B cell (primary cell): Measurements from ENCODE around the gene SLC6A1. TPM values are rescaled to one million over a fixed set of nuclear protein-coding genes. Genes with fewer than 3 reads are reported as not detected.

Experiments used
- ATAC-seq: fragments of 200-7000 bp; cut with Tn5 transposase; one replicate; pipeline ENCODE4 v1.10.0; 2021; ENCODE audit warnings: low read depth, mild to moderate bottlenecking, moderate number of reproducible peaks, moderate library complexity
- CTCF ChIA-PET: fragments of 350-600 bp; sonication (Branson Sonifier 250); formaldehyde crosslinking; loops from one replicate; lab custom pipeline; 2021; ENCODE audit warnings: antibody characterized with exemption, inconsistent platforms; lab: Charles Lee
- POLR2A ChIA-PET: fragments of 350-600 bp; sonication (Branson Sonifier 250); formaldehyde crosslinking; loops from one replicate; lab custom pipeline; 2021; ENCODE audit warnings: antibody characterized with exemption; lab: Charles Lee
- DNase-seq: peaks from one replicate; pipeline ENCODE4 v3.0.0; 2013
- H2AFZ ChIP-seq: 2 replicates; pipeline ENCODE4 v1.6.1; 2012; ENCODE audit warnings: mild to moderate bottlenecking, low read depth, low read length; ENCODE audit not compliant: insufficient read depth, poor library complexity, severe bottlenecking
- H3K27ac ChIP-seq, 2 donors: 1 replicate in 1 of 2; 2 replicates in 1 of 2; pipeline ENCODE4 v1.5.1; 2012 to 2013; ENCODE audit warnings: low read length in 2 of 2, mild to moderate bottlenecking in 2 of 2, moderate library complexity in 1 of 2
- H3K27me3 ChIP-seq, 4 experiments: fragments of 200-600 bp in 1 of 4; sonication (generic) in 1 of 4; replicated peaks in 1 of 4; 1 replicate in 2 of 4; 2 replicates in 2 of 4; pipeline versions ENCODE4 v1.6.1 to v1.7.0; 2013 to 2016; ENCODE audit warnings: low read length in 3 of 4, mild to moderate bottlenecking in 2 of 4, mixed read lengths in 1 of 4, moderate library complexity in 1 of 4; ENCODE audit not compliant: insufficient read depth in 4 of 4, control insufficient read depth in 3 of 4; ENCODE audit errors: control extremely low read depth in 1 of 4
- H3K36me3 ChIP-seq, 2 experiments: replicated peaks in 1 of 2; 1 replicate in 1 of 2; 2 replicates in 1 of 2; pipeline versions ENCODE4 v1.6.1 to v1.7.1; 2013; ENCODE audit warnings: low read length in 1 of 2; ENCODE audit not compliant: insufficient read depth in 2 of 2, control insufficient read depth in 1 of 2; ENCODE audit errors: control extremely low read depth in 1 of 2, extremely low read depth in 1 of 2
- H3K4me1 ChIP-seq, 2 donors: fragments of 200-600 bp in 1 of 2; sonication (generic) in 1 of 2; 1 replicate in 1 of 2; 2 replicates in 1 of 2; pipeline versions ENCODE4 v1.5.1 to v1.6.1; 2013 to 2017; ENCODE audit warnings: low read length in 2 of 2; ENCODE audit not compliant: control insufficient read depth in 2 of 2, insufficient read depth in 2 of 2
- H3K4me2 ChIP-seq: replicated peaks from 2 replicates; pipeline ENCODE3; 2012; ENCODE audit warnings: mild to moderate bottlenecking, low read depth, low read length; ENCODE audit not compliant: poor library complexity, severe bottlenecking
- H3K4me3 ChIP-seq, 5 experiments: fragments of 200-600 bp in 1 of 5; sonication (generic) in 1 of 5; 1 replicate in 3 of 5; 2 replicates in 2 of 5; pipeline versions ENCODE4 v1.5.1 to v1.7.0; 2011 to 2016; ENCODE audit warnings: low read length in 4 of 5, mild to moderate bottlenecking in 4 of 5, low read depth in 2 of 5, control low read depth in 1 of 5, moderate library complexity in 1 of 5; ENCODE audit not compliant: insufficient read depth in 1 of 5; ENCODE audit errors: control extremely low read depth in 1 of 5, extremely low read depth in 1 of 5
- H3K79me2 ChIP-seq: fragments of 200-600 bp; sonication (generic); one replicate; pipeline ENCODE4 v1.6.0; 2016; ENCODE audit warnings: low read length; ENCODE audit not compliant: control insufficient read depth, insufficient read depth
- H3K9ac ChIP-seq: fragments of 200-600 bp; sonication (generic); 2 replicates; pipeline ENCODE4 v1.6.1; 2017; ENCODE audit warnings: mild to moderate bottlenecking, low read length, moderate library complexity
- H3K9me3 ChIP-seq, 3 donors: one replicate each; pipeline versions ENCODE4 v1.6.1 to v1.7.1; 2013; ENCODE audit warnings: low read length in 2 of 3; ENCODE audit not compliant: control insufficient read depth in 2 of 3, insufficient read depth in 1 of 3; ENCODE audit errors: control extremely low read depth in 1 of 3
- H4K20me1 ChIP-seq: 2 replicates; pipeline ENCODE4 v1.6.0; 2012; ENCODE audit warnings: mild to moderate bottlenecking, low read length; ENCODE audit not compliant: insufficient read depth, control insufficient read depth, poor library complexity, severe bottlenecking
- H3K27ac Mint-ChIP-seq: one replicate; pipeline ENCODE4 v1.8.0; 2021; ENCODE audit warnings: mixed read lengths
- H3K27me3 Mint-ChIP-seq: one replicate; pipeline ENCODE4 v1.8.0; 2021; ENCODE audit warnings: mixed read lengths
- H3K4me1 Mint-ChIP-seq: one replicate; pipeline ENCODE4 v1.8.0; 2021; ENCODE audit warnings: mixed read lengths
- H3K4me3 Mint-ChIP-seq: one replicate; pipeline ENCODE4 v1.8.0; 2021; ENCODE audit warnings: mixed read lengths
- H3K9me3 Mint-ChIP-seq: one replicate; pipeline ENCODE4 v1.8.0; 2022; ENCODE audit warnings: mixed read lengths; ENCODE audit not compliant: insufficient read depth
- CTCF ChIP-seq: fragments of 200-600 bp; IDR thresholded peaks from one replicate; pipeline ENCODE4 v1.8.0; 2022; ENCODE audit warnings: antibody characterized with exemption, mild to moderate bottlenecking
- EZH2 ChIP-seq: IDR thresholded peaks from 2 replicates; pipeline ENCODE4 v1.6.1; 2012; ENCODE audit warnings: borderline replicate concordance, low read depth, mild to moderate bottlenecking, moderate library complexity, low read length; ENCODE audit not compliant: insufficient read depth, poor library complexity, severe bottlenecking
- WGBS: methylation state at CpG from one replicate; pipeline ENCODE4 v1.1.5; 2013; ENCODE audit warnings: missing lambda C conversion rate; ENCODE audit not compliant: insufficient coverage; 5-methylcytosine and 5-hydroxymethylcytosine counted together
- intact Hi-C: fragments of 100-400 bp; cut with micrococcal nuclease; formaldehyde crosslinking; loops from one replicate; pipeline ENCODE4 v1.10.0; 2022
- polyA plus RNA-seq: library from polyadenylated mRNA; depleted of rRNA; stranded (reverse); fragments of >200 nt; gene quantifications from 2 replicates; pipeline ENCODE4 v1.2.3, GENCODE V29; 2012
- total RNA-seq, 2 donors: library from RNA; stranded (reverse); fragments of 120-200 nt in 1 of 2; gene quantifications; 1 replicate in 1 of 2; 2 replicates in 1 of 2; pipeline versions ENCODE4 v1.2.3 to v1.2.4, GENCODE V29; 2013 to 2022

SLC6A1 gene
- total and polyA plus RNA-seq, 2 donors (not counting 1 experiment from before 2014, with no cell fraction given): not detected

DNA sequence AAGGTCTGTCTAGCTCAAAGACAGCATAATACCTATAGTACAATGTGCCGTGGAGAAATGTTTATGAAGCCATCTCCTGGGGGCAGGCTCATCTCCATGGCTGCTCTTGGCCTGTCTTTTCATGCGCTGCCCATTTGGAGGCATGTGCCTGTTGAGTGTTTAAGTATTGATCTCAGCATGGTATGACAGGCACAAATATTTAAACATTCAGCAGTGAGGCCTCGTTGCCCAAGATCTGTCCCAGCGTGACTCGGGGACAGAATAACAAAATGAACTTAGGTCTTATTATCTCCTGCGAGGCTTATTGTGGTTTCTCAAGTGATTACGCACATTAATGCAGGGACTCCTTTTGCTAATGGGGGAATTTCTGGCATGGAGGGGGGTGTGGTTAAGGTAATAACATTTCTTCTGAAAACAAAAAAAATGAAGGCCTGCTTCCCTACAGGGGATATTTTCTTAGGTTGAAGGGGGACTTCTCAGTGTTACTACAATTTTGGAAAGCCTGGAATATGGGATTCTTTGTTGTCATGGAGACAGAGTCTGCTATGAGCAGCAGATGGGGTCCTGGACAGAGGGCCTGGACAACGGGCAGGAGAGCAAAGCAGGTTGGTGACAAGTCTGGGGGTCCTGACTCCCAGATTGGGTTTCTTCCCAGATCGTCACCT, 4.4 kb upstream of the SLC6A1 start:
- no peaks in the 10 kb centered on the region for H3K9me3 Mint-ChIP-seq
- H3K27ac Mint-ChIP-seq: no peak overlapping the region
- H3K4me2 ChIP-seq: no peak overlapping the region
- no peaks in the 10 kb centered on the region for H3K79me2 ChIP-seq
- H3K36me3 ChIP-seq: no peaks in the 10 kb centered on the region
- H4K20me1 ChIP-seq: no peaks in the 10 kb centered on the region
- H3K4me3 Mint-ChIP-seq: no peak overlapping the region
- H3K4me3 ChIP-seq: no peak overlapping the region
- peaks cover 0 to 3% (median 0%) of the 10 kb centered on the region in 3 donors for H3K9me3 ChIP-seq
- H3K27ac ChIP-seq: no peak overlapping the region
- intact Hi-C loops: no loop called here
- no peak for DNase-seq
- H3K27me3 ChIP-seq: peaks cover 0 to 32% (median 15%) of the 10 kb centered on the region in 4 experiments
- H3K9ac ChIP-seq: no peak overlapping the region
- TF ChIP-seq EZH2: no peak
- no peak for TF ChIP-seq CTCF
- peaks cover 0 to 4% of the 10 kb centered on the region in 2 donors for H3K4me1 ChIP-seq
- H2AFZ ChIP-seq: no peak overlapping the region
- WGBS: 90% methylated on average over 7 of the region's 9 CpGs
- ATAC-seq: no peak
- peaks cover 37% of the 10 kb centered on the region for H3K27me3 Mint-ChIP-seq
- peaks cover 10% of the 10 kb centered on the region for H3K4me1 Mint-ChIP-seq
- POLR2A ChIA-PET: no interaction called here
- CTCF ChIA-PET: no interaction called here

- Histone ChIP-seq H3K4me1 (peaks cover 0 to 4% of the 10 kb centered on the region in 2 donors), H3K4me3 (no peak overlapping the region), H3K27me3 (peaks cover 0 to 41% (median 15%) of the 10 kb centered on the region in 4 experiments), H3K4me2 (no peak overlapping the region), H2AFZ (no peak overlapping the region), H3K9ac (no peak overlapping the region), H3K36me3 (no peaks in the 10 kb centered on the region), H4K20me1 (no peaks in the 10 kb centered on the region), H3K27ac (no peak overlapping the region), H3K79me2 (no peaks in the 10 kb centered on the region), H3K9me3 (peaks cover 0 to 6% (median 0%) of the 10 kb centered on the region in 3 donors)
- Mint-ChIP-seq H3K4me3 (no peak overlapping the region), H3K27me3 (peaks cover 36% of the 10 kb centered on the region), H3K27ac (no peak overlapping the region), H3K4me1 (peaks cover 10% of the 10 kb centered on the region), H3K9me3 (no peaks in the 10 kb centered on the region)
- 66% methylated on average over 5 of the region's 7 CpGs for WGBS
- no peak for DNase-seq
- intact Hi-C loops: no loop called here
- ChIA-PET CTCF (no interaction called here), POLR2A (no interaction called here)
- ATAC-seq: no peak
- TF ChIP-seq EZH2 (no peak), CTCF (no peak)
Measured at GRCh38 chr3:10988991-10989484, 3.5 kb upstream of the SLC6A1 start.
